Progenitor cell of endocrine pancreas (in vitro differentiated cells): ENCODE data around the gene ACTR3. TPM values are rescaled to one million over a fixed set of nuclear protein-coding genes. Genes with fewer than 3 reads are reported as not detected.

ENCODE experiments used
- DNase-seq: peaks from one replicate; pipeline ENCODE4 v3.0.0; 2021; ENCODE audit warnings: low spot score; ENCODE audit not compliant: unreplicated experiment
- H3K27ac Mint-ChIP-seq: 2 replicates; pipeline ENCODE4 v1.8.0; 2021; ENCODE audit warnings: mild to moderate bottlenecking, moderate library complexity, mixed read lengths
- H3K27me3 Mint-ChIP-seq: 2 replicates; pipeline ENCODE4 v1.8.0; 2021; ENCODE audit warnings: mixed read lengths
- H3K36me3 Mint-ChIP-seq: 2 replicates; pipeline ENCODE4 v1.8.0; 2022; ENCODE audit warnings: mixed read lengths; ENCODE audit not compliant: insufficient read depth
- H3K4me1 Mint-ChIP-seq: 2 replicates; pipeline ENCODE4 v1.8.0; 2021; ENCODE audit warnings: low read depth, mixed read lengths
- H3K4me3 Mint-ChIP-seq: 2 replicates; pipeline ENCODE4 v1.8.0; 2021; ENCODE audit warnings: low read depth, mild to moderate bottlenecking, moderate library complexity, mixed read lengths
- H3K9me3 Mint-ChIP-seq: 2 replicates; pipeline ENCODE4 v1.8.0; 2021; ENCODE audit warnings: low read depth, mixed read lengths
- total RNA-seq: library from RNA; stranded (reverse); gene quantifications from 2 replicates; pipeline ENCODE4 v1.2.1, GENCODE V29; 2021
- TF ChIP-seq, protein P1 (sequence below): fragments of 200-600 bp; sonication (generic); IDR thresholded peaks from one replicate; pipeline ENCODE4 v1.5.0; 2021; ENCODE audit warnings: antibody characterized with exemption, mild to moderate bottlenecking; ENCODE audit not compliant: unreplicated experiment

The ACTR3 gene
- total RNA-seq, 1 donor from 2014 or later: 156 TPM

DNA sequence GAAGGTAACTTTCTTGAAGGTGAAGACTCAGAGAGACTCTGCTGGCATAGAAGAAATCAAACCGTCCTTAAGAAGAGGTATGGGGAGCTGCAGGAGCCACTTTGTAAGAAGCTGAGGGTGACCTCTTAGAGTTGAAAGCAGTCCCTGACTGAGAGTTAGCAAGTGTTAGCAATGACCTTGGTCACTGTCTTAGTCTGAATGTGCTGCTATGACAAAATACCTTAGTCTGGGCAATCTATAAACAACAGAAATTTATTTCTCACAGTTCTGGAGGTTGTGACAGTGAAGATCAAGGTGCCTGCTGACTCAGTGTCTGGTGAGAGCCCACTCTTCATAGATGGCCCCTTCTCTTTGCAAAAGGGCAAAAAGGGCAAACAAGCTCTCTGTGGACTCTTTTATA lies 35.7 kb upstream of the ACTR3 start:
- TF ChIP-seq, protein P1, sequence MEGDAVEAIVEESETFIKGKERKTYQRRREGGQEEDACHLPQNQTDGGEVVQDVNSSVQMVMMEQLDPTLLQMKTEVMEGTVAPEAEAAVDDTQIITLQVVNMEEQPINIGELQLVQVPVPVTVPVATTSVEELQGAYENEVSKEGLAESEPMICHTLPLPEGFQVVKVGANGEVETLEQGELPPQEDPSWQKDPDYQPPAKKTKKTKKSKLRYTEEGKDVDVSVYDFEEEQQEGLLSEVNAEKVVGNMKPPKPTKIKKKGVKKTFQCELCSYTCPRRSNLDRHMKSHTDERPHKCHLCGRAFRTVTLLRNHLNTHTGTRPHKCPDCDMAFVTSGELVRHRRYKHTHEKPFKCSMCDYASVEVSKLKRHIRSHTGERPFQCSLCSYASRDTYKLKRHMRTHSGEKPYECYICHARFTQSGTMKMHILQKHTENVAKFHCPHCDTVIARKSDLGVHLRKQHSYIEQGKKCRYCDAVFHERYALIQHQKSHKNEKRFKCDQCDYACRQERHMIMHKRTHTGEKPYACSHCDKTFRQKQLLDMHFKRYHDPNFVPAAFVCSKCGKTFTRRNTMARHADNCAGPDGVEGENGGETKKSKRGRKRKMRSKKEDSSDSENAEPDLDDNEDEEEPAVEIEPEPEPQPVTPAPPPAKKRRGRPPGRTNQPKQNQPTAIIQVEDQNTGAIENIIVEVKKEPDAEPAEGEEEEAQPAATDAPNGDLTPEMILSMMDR: no peak
- no peak overlapping the region for H3K4me3 Mint-ChIP-seq
- peaks cover 3% of the 10 kb centered on the region for H3K27me3 Mint-ChIP-seq
- H3K36me3 Mint-ChIP-seq: no peaks in the 10 kb centered on the region
- no peaks in the 10 kb centered on the region for H3K9me3 Mint-ChIP-seq
- H3K27ac Mint-ChIP-seq: no peak overlapping the region
- H3K4me1 Mint-ChIP-seq: no peaks in the 10 kb centered on the region
- no peak for DNase-seq

DNA sequence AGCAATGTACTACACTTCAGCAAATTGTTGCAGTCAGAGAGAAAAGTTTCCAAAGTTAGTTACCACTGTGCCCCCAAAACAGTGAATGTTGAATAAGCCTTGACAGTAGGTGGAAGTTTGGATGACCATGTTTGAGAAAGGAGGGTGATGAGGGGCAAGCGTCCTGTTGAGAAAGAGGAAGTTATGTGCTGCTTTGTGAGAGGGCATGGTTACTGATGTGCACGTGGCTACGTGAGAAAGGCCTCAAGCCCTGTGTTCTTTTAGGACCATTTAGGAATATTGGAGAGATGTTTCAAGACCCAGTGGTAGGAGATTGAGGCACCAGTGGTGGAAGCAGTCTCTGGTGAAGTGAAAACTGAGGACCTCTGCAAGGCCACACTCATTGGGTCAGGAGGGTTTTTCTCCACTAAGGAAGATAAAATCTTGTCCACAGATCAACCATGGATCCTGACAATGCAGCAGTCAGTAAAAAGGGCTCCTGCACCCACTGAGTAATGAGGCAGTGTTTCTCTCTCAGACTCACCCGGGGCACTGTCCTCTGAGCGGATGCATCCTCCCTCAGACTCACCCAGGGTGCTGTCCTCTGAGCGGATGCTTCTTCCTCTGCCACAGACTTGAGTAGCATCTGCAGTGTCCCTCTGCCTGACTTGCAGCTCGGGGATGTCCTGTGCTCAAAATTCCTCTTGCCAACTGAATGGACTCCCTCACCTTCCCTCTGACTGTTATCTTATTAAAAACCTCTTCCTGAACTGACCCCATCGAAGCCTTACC lies 34.7 kb upstream of the ACTR3 start:
- no peak for DNase-seq
- Mint-ChIP-seq H3K27ac (no peak overlapping the region), H3K36me3 (no peaks in the 10 kb centered on the region), H3K4me1 (no peaks in the 10 kb centered on the region), H3K27me3 (peaks cover 3% of the 10 kb centered on the region), H3K9me3 (no peaks in the 10 kb centered on the region), H3K4me3 (no peak overlapping the region)
- TF ChIP-seq, protein P1: no peak

DNA sequence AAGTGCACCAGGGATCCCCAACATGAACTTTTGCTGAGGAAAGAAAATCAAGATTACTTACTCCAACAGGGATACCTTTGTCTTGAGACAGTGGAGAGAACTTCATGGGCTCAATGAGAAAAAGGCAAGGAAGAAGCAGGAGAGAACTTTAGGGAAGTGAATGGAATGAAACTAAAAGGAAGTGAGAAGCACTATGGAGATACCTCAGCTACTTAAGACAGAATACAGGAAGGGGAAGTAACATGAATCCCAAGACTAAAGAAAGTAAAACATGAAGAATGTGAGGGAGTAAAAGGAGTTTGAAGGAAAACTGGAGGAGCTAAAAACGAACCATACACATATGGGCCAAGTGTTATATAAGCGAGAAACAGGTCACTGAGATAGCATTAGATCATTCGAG lies 32.4 kb upstream of the ACTR3 start:
- no peak overlapping the region for H3K4me3 Mint-ChIP-seq
- no peaks in the 10 kb centered on the region for H3K4me1 Mint-ChIP-seq
- no peaks in the 10 kb centered on the region for H3K36me3 Mint-ChIP-seq
- DNase-seq: no peak
- no peaks in the 10 kb centered on the region for H3K9me3 Mint-ChIP-seq
- TF ChIP-seq, protein P1: no peak
- peaks cover 3% of the 10 kb centered on the region for H3K27me3 Mint-ChIP-seq
- no peak overlapping the region for H3K27ac Mint-ChIP-seq

DNA sequence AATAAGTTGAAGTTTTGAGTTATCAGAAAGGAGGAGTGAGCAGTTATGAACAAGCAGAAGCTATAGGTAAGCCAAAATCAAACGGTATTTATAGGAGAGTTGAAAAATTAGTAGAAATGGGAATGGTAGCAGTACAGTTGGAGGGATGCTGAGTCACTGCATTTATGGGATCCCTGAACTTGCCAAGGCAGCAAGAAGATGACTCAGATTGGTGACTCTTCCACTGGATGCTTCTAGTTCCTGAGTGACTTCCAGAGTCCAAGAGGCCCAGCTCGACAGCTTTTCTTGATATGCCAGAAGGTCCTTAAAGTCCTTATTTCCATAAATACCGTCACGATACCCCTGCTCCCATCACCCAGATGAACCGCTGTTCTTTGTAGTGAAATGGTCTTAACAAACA lies 31.1 kb upstream of the ACTR3 start:
- no peaks in the 10 kb centered on the region for H3K27me3 Mint-ChIP-seq

DNA sequence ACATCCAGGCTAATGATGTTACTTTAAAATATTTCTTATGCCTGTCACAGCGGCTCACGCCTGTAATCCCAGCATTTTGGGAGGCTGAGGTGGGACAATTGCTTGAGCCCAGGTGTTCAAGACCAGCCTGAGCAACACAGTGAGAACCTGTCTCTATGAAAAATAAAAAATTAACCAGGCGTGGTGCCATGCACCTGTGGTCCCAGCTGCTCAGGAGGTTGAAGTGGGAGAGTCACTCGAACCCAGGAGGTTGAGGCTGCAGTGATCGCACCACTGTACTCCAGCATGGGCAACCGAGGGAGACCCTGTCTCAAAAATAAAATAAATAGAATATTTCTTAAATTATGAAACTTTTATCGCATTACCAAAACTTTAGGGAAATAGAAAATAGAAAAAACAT lies 28.1 kb upstream of the ACTR3 start:
- Mint-ChIP-seq H3K36me3 (no peaks in the 10 kb centered on the region), H3K27ac (no peak overlapping the region), H3K4me1 (no peaks in the 10 kb centered on the region), H3K4me3 (no peak overlapping the region), H3K9me3 (no peaks in the 10 kb centered on the region), H3K27me3 (no peaks in the 10 kb centered on the region)
- no peak for DNase-seq
- TF ChIP-seq, protein P1: no peak

More for the DNA sequence above, 31.1 kb upstream of the ACTR3 start:
- H3K27ac Mint-ChIP-seq: no peak overlapping the region
- no peak for DNase-seq
- no peaks in the 10 kb centered on the region for H3K36me3 Mint-ChIP-seq
- TF ChIP-seq, protein P1: no peak
- no peaks in the 10 kb centered on the region for H3K9me3 Mint-ChIP-seq
- no peaks in the 10 kb centered on the region for H3K4me1 Mint-ChIP-seq
- no peak overlapping the region for H3K4me3 Mint-ChIP-seq
